Measurements from ENCODE around the gene EFNA2.
"Not testable (repeated sequence)": the region's sequence is repeated elsewhere in the genome, so short reads cannot be mapped to it uniquely, and the experiment has no call there.

Gene EFNA2

DNA sequence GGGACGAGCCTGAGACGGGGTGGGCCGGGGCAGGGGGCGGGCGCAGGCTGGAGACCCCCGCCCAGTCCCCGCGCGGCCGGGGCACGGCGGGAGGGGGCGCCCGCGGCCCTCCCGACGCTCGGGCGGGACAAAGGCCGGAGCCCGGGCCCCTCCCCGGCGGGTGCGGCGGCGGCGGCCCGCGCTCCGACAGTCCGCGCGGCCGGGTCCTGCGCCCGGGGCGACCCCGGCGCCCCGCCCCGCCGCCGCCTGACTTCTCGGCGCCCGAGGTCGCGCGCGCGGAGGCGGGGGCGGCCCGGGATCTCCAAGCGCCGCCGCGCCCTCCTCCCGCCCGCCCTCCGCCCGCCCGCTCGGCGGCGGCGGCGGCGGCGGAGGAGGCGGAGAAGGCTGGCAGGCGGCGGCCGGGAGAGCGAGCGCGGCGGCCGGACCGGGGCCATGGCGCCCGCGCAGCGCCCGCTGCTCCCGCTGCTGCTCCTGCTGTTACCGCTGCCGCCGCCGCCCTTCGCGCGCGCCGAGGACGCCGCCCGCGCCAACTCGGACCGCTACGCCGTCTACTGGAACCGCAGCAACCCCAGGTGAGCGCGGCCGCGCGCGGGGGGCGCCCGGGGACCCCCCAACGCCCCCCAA is at the start of gene EFNA2:
EFNA2 (plus strand) TSS at position 137 of the 624 bp plus-strand sequence; CDS start at position 433, 296 bp downstream.
- FAIRE-seq (no peak), DNase-seq (ENCODE audit: insufficient read length, low spot score) (no peak)

DNA sequence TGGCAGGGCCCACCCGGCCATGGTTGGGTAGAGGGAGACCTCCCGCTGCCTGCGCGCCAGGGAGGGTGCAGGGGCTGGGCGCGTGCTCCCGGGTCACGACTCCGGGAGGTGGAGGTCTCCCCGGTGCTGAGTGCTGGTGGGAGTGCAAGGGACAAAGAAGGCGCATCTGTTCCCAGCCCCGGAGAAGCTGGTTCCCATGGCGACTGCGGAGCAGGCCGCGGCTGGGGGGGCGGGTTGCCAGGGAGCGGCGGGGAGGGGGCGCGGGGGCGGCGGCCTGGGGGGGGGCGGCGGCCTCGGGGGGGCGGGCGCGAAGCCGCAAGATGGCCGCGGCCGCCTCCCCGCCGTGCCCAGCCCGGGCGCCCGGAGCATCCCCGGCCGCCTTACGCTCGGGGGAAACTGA is 49.1 kb upstream of the EFNA2 start:
- DNase-seq (ENCODE audit: insufficient read length, low spot score) (no peak), FAIRE-seq (no peak)

DNA sequence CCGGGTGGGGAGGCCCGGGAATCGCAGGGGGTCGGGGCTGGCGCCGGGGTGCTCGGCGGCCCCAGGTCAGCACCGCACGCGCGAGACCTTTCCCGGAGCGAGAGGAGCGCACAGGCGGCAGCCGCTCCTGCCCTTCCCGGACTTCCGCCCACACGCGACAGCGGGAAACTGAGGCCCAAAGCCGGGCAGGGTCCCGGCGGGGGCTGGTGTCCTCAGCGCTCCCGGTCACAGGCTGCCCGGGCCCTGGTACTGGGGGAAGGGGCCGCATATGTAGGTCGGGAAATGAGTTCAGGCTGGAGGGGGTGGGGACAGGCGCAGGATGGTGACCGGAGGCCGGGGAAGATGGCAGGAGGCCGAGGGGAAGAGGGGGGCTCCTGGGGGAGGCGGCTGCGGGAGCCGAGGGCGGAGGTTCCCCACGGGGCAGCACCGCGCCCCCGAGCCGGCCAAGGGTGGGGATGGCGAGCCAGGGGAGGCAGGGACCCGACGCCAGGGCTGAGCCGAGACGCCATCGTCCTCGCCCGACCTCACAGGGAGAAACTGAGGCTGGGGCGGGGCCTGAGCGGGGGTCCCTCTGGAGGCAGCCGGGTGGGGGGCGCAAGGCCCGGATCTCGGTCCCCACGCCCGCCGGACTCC is 48.5 kb upstream of the EFNA2 start:
- DNase-seq (ENCODE audit: insufficient read length, low spot score) (no peak), FAIRE-seq (no peak)

DNA sequence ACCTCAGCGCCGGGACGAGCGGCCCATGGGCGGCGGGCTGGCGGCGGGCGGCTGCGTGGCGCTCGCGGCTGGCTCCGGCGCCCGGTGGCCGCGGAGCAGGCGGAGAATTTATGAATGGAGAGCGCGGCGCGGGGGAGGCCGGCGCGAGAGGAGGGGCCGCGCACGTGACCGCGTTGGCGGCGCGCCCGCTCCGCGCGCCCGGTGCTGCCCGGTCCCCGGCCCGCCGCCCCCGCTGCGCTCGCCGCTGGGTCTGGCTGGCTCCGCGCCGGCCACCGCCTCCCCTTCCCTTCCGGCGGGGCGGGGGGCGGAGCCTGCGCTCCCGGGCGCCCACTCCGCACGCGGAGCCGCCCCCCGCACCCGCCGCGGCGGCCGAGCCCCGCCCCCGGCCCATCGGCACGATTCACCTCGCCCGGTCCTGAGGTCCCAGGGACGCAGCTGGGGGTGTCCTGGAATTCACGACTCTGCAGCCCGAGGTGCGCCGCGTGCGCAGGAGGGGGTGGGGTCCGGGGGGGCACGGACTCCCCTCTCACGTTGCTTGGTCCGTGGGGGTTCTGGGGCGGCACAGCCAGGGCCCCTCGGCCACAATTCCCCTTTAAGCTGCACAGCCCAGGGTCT is 47.8 kb upstream of the EFNA2 start, which contains the start of gene CBARP:
CBARP (minus strand) TSS at position 252 of the 615 bp plus-strand sequence. CDS start 1,905 bp downstream, outside the sequence.
- FAIRE-seq (no peak), DNase-seq (ENCODE audit: insufficient read length, low spot score) (no peak)

DNA sequence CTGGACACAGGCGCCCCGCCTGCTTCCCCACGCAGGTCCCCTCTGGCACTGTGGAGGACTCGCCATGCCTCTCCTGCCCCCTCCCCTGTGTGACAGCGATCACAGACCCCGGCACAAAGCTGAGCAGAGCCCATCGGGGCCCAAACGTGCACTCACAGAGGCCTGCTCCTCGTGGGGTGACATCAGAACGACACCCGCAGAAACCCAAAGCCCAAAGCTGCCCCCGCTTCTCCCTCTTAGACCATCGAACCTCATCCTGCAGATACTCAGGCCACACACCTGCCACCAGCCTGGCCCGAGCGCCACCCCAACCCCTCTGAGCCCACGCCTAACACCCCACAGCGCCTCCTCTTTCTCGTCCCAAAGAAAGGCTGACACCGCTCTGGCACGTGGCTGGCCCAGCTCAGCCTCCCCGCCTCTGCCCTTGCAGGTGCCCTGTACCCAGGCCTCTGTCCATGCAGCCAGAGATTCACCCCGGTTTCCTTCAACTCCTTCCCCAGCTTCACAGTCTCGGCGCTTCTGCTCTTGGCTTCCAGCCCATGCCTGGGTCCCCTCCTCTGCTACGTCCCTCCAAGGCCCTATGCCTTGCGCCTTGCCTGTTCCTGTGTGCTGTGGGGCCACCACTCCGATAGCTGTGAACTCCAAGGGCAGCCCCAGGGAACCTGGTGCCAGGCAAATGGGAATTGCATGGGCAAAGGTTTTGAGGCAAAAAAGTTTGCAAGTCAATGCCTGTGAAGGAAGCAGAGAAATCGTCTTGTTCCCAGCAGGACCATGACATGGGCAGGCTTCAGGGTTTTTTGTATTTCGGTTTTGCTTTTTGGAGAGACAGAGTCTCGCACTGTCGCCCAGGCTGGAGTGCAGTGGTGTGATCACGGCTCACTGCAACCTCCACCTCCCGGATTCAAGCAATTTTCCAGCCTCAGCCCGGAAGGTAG is 47.0 kb upstream of the EFNA2 start:
- DNase-seq (ENCODE audit: insufficient read length, low spot score) (no peak), FAIRE-seq (no peak)

DNA sequence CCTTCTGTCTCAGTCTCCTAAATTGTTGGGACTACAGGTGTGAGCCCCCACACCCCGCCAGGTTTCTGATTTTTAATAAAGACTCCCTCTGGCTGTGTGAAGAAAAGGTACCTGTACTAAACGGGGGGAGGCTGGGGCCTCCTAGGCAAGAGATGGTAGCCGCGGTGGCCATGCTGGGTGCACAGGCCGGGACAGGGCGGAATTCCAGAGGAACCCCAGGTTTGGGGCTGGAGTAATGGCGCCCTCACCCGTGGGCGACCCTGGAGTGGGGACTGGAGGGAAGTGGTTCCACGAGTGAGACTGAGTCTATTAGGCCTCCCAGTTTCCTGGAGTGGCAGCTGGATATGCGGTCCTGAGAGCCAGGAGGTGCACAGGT is 46.3 kb upstream of the EFNA2 start:
- no peak for DNase-seq (ENCODE audit: insufficient read length, low spot score)
- no peak for FAIRE-seq

DNA sequence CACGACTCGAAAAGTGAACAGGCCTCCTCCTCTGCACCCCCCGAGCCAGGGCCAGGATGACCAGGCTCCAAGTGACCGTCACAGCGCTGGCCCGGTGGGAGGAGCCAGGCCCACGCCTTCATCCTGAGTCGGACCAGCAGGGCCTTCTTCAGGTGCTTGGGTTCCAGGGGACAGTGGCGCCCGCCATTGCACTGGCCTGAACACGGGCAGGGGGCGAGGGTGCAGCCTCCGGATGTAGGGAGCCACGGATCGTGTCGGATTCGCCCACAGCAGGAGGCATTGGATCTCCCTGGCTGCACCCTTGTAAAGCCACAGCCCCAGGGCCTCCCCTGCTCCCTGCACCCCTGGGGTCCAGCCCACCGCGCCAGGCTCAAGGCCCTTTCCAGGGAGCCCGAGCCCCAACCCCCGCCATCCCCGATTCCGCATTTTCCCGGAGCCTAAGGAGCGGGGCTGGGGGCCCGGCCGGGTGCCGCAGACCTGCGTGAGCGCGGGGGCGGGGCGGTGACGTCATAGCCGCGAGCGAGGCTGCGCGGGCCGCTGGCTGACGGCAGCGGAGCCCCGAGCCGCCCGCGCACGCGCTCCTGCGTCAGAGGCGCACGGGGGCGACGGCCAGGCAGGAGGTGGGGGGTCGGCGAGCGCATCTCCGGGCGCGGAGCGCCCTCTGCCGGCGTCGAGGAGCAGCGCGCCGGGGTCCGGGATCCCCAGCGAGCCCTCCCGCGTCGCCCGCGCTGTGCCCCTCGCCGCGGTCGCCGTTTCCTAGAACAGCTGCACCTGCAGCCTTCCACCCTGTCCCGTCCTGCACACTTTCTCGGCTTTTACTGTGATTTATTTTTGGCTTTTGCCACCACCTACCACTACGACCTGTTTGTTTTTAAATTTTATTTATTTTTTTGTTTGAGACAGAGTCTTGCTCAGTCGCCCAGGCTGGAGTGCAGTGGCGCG is 45.6 kb upstream of the EFNA2 start:
- peak; percentile 14 for FAIRE-seq
- peak; percentile 100 for DNase-seq (ENCODE audit: insufficient read length, low spot score)

DNA sequence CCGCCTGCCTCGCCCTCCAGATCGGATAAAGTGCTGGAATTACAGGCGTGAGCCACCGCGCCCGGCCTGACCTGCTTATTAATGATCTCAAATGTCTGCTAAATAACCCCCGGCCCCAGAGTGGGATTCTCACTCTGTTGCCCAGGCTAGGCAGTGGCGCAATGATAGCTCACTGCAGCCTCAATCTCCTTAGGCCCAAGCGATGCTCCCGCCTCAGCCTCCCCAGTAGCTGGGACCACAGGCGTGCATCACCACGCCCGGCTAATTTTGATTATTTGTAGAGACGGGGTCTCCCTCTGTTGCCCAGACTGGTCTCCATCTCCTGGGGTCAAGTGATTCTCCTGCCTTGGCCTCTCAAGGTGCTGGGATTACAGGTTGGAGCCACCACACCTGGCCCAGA is 44.7 kb upstream of the EFNA2 start:
- FAIRE-seq (no peak), DNase-seq (ENCODE audit: insufficient read length, low spot score) (no peak)

DNA sequence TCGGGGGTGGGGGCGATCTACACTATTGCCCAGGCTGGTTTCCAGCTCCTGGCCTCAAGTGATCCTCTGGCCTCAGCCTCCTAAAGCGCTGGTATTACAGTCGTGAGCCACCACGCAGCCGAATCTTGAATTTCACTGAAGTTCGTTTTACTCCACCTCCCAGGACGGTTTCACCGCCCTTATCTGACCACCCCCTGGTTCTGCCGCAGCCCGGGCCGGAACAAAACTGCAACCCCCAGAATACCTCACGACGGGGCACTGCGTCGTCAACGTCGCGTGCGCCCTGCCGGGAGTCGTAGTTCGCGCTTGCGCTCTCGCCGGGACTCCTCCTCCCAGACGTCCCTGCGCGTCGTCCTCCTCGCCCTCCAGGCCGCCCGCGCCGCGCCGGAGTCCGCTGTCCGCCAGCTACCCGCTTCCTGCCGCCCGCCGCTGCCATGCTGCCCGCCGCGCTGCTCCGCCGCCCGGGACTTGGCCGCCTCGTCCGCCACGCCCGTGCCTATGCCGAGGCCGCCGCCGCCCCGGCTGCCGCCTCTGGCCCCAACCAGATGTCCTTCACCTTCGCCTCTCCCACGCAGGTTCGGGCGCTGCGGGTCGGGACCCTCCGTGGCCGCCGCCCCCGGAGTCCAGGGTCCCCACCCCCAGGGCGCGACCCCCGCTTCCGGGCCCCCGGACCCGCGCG is 44.1 kb upstream of the EFNA2 start, which contains the start of gene ATP5F1D:
ATP5F1D (plus strand) TSS at position 335 of the 679 bp plus-strand sequence; CDS start at position 435, 100 bp downstream.
- peak; percentile 98 for FAIRE-seq
- peak; percentile 99 for DNase-seq (ENCODE audit: insufficient read length, low spot score)

DNA sequence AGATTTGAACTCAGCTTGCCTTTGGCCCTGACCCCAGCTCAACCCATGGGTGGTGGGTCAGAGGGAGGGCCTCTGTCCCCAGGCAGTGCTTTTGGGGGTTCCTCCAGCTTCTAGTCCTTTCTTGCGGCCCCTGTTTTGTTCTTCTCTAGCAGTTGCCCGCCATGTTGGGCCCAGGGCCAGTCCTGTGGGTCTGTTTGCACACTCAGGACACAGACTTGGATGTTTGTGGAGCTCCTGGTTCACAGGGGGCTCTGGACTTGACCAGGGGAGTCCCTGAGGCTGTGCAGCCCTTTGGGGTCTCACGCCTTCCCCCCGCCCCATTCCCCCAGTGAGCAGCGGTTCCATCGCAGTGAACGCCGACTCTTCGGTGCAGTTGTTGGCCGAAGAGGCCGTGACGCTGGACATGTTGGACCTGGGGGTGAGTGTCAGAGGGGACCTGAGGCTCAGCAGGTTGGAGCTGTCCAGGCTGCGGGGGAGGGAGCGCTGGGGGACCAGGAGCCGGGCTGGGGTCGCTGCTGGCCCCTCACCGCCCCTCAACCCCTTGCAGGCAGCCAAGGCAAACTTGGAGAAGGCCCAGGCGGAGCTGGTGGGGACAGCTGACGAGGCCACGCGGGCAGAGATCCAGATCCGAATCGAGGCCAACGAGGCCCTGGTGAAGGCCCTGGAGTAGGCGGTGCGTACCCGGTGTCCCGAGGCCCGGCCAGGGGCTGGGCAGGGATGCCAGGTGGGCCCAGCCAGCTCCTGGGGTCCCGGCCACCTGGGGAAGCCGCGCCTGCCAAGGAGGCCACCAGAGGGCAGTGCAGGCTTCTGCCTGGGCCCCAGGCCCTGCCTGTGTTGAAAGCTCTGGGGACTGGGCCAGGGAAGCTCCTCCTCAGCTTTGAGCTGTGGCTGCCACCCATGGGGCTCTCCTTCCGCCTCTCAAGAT is 41.6 kb upstream of the EFNA2 start:
- DNase-seq (ENCODE audit: insufficient read length, low spot score) = peak; percentile 92
- FAIRE-seq = peak; percentile 87

DNA sequence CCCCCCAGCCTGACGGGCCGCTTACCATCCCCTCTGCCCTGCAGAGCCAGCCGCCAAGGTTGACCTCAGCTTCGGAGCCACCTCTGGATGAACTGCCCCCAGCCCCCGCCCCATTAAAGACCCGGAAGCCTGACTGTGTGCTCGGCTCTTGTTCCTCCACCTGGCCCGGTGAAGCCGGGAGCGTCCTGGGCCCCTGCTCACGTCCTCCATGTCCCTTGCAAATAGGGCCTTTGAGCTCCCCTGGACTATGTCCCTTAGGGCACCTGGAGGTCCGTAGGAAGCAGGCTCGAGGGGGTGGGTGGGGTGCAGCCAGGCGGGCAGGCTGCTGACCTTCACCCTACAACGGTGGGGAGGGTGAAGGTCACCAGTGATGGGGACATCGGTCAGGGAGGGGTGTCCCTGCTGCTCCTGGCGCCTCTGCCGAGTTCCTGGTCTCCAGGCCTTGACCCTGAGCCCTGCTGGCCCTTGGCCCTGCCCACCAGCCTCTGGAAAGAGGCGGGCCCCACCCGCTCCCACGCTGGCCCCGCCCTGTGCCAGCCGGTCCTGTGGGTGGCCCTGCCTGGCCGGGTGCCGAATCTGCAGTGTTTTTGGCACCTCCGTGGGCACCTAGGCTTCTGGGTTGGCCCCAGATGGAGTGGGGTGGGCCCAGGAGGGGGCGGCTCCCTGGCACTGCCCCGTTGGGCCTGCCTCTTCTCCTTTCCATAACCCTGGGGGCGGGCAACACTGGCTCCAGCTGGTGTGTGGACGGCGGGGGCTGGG is 40.8 kb upstream of the EFNA2 start:
- DNase-seq (ENCODE audit: insufficient read length, low spot score) = no peak

DNA sequence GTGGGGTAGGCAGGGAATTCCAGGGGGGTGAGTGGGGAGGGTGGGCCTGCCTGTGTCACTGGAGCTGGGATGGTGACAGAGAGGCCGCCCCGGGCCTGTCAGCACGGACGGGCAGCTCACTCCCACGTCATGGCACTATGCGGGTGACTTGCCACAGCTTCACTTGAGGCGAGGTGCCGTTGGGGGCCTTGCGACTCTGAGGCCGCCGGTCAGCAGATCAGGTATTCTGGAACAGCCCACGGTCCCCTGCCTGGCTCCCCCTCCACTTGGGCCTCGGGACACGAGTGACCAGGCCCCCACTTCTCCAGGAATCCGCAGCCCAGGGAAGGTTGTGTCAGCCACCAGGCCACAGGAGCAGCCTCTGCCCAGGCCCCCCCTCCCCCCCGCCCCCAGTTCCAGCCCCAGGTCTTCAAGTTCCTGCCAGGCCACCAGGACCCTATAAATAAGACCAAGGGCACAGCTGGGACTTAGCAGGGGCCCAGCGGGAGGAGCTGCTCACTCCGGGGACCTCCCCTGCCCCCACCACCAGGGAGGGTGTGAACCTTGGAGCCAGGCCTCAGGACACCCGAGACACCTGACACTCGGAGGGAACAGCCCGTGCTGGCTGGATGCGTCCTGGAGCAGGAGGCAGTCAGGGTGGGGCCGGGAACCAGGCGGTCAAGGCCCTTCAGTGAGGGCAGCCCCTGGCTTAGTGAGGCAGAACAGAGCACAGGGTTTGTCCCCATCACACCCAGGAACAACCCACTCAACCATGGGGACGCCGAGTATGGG is 40.0 kb upstream of the EFNA2 start:
- no peak for FAIRE-seq

More for the DNA sequence above, 40.8 kb upstream of the EFNA2 start:
- no peak for FAIRE-seq

DNA sequence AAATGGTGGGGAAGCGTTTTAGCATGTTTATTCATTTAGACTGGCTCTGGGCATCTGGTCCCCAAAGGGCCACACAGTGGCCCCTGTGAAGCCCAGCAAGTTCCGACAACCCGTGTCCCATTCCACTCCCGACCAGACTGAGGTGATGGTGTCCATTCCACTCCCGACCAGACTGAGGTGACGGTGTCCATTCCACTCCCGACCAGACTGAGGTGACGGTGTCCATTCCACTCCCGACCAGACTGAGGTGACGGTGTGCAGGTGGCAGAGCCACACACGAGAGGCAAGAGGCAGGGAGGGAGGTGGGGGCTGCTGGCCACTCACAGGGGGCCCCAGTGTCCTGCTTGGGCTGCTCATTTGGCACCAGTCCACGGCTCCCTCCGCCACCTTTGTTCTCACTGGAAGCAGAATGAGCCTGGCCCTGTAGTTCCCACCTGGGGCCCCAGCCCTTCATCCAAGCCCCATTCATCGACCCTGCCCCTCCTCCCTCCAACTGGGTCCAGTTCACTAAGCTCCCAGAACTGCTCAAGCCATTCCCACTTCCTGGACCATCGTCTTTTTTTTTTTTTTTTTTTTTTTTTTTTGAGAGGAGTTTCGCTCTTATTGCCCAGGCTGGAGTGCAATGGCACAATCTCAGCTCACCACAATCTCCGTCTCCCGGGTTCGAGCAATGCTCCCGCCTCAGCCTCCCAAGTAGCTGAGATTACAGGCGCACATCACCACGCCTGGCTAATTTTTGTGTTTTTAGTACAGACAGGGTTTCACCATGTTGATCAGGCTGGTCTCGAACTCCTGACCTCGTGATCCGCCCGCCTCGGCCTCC is 39.2 kb upstream of the EFNA2 start:
- not testable (repeated sequence) for FAIRE-seq; DNase-seq (ENCODE audit: insufficient read length, low spot score)

More for the DNA sequence above, 40.0 kb upstream of the EFNA2 start:
- DNase-seq (ENCODE audit: insufficient read length, low spot score) = no peak

DNA sequence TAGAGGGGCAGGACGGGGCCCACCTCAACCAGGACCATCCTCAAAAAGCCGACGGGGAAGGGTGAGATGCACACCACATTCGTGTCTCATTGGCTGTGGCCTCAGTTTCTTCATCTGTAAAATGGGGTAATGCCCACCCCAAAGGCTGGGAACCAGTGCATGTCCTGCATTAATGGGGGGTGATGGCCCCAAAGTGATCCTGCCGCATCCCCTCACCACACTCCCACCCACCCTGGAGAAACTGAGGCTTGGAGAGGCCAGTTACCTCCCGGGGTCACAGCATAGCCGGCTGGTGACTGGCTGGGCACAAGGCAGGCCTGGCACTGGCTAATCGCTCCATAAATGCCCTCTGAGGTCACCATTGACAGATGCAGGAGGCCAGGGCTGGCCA is 37.9 kb upstream of the EFNA2 start:
- DNase-seq (ENCODE audit: insufficient read length, low spot score) = no peak
- no peak for FAIRE-seq

DNA sequence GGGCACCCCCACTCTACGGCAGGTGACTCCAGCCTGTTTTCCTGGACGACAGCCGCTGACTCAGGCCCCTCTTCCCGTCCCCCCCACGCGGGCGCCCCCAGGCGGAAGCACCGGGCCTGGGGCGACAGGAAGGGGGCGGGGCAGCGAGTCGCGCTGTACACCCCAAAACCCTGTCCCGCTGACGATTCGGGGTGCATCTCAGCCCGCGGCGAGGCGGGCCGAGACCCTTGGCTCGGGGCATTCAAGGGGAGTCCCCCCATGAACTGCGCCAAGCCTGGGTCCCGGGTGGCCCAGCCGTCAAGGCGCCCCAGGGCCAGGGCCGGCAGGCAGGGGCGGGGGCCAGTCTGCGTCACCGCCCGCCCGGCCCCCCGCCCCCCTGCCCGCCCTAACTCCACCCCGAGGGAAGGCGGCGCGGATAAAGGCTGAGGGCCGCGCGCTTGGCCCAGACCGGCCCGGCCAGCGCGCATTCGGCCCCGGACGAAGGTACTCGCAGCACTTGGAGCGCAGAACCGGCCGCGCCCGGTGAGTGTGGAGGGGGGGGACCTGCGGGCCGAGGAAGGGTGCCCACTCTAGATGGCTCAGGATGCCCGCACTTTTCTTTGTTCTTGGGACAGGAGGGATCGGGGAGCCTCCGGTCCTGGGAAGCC is 37.4 kb upstream of the EFNA2 start, which contains the start of gene MIDN:
MIDN (plus strand) TSS at position 445 of the 647 bp plus-strand sequence. CDS start 1,714 bp downstream, outside the sequence.
- FAIRE-seq = peak; percentile 56

More for the DNA sequence above, 37.4 kb upstream of the EFNA2 start, which contains the start of gene MIDN:
- no peak for DNase-seq (ENCODE audit: insufficient read length, low spot score)
